ENCODE data around the gene NRXN3.

NRXN3 gene

DNA sequence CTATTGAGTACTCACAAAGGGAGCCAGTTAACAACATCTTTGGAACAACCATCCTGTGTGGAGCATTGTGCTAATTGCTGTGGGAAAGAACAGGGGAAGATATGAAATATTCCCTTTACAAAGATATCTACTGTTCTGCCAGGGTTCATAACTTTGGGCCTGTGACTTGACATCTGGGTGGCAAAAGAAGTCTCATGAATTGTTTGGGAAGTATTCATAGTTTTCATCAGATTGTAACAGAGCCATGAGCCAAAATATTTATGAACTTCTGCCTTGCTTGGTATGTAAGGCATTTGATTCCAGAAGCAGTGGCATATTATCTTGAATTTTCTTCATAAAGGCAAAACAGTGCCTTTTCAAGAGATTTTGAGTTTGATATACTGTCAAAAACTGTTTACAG is 1224.9 kb downstream of the NRXN3 start:
- Mint-ChIP-seq H3K4me3 (no peak overlapping the region), H3K36me3 (no peaks in the 10 kb centered on the region), H3K27ac (no peak overlapping the region), H3K9me3 (no peaks in the 10 kb centered on the region), H3K27me3 (no peaks in the 10 kb centered on the region), H3K4me1 (no peaks in the 10 kb centered on the region)
- no peak for DNase-seq
- CTCF ChIA-PET = no interaction called here

GRCh38 chr14:79404874-79405511 is 1234.8 kb downstream of the NRXN3 start:
- Mint-ChIP-seq H3K27me3 (no peaks in the 10 kb centered on the region), H3K27ac (no peak overlapping the region), H3K36me3 (no peaks in the 10 kb centered on the region), H3K4me1 (no peaks in the 10 kb centered on the region), H3K4me3 (no peak overlapping the region), H3K9me3 (peaks cover 3% of the 10 kb centered on the region)
- CTCF ChIA-PET = no interaction called here
- DNase-seq = no peak

DNA sequence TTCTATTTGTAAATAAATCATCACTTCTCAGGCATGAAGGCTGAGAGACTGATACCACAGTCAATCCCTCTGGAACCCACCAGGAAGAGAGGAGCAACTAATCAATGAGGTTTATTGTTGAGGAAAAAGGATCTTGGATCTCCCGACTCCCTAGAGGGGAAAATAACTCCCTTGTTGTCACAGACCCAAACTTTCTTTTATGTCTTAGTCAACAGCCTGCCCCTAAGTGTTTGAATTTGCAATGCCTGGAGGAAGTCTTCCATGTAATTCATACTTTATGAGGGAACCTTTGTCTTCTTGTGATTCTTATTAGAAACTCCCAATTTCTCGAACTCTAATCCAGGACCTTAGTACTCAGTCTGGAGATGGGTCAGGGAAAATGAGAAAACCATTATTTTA is 1235.3 kb downstream of the NRXN3 start:
- H3K4me1 Mint-ChIP-seq = no peaks in the 10 kb centered on the region
- no peak overlapping the region for H3K4me3 Mint-ChIP-seq
- H3K27ac Mint-ChIP-seq = no peak overlapping the region
- H3K36me3 Mint-ChIP-seq = no peaks in the 10 kb centered on the region
- no peaks in the 10 kb centered on the region for H3K27me3 Mint-ChIP-seq
- H3K9me3 Mint-ChIP-seq = peaks cover 1% of the 10 kb centered on the region
- DNase-seq = no peak
- CTCF ChIA-PET = no interaction called here

DNA sequence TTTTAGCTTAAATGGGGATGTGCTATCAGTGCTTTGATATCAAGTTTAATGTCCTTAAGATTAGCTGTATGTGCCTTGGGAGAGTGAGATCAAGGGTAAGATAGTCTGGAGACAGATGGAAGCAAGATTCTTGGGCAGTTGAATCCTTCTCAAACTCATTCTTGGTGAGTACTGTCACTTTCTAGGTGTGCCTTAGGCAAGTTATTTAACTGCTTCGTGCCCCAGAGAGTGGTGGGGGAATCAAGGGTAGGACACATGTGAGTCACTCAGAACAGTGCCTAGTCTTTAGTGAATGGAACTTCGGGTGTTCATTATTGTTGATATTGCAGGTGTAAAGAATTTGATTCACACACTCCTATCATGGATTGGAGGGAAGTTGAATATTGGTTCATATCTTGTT is 1237.4 kb downstream of the NRXN3 start:
- Mint-ChIP-seq H3K36me3 (no peaks in the 10 kb centered on the region), H3K27ac (no peak overlapping the region), H3K4me1 (no peaks in the 10 kb centered on the region), H3K4me3 (no peak overlapping the region), H3K27me3 (no peaks in the 10 kb centered on the region), H3K9me3 (peaks cover 1% of the 10 kb centered on the region)
- CTCF ChIA-PET = no interaction called here
- no peak for DNase-seq

- DNase-seq = no peak
- no peak overlapping the region for H3K4me3 Mint-ChIP-seq
These were observed 1238.5 kb downstream of the NRXN3 start for GRCh38 chr14:79408696-79409095.

GRCh38 chr14:79411403-79412174 is 1241.4 kb downstream of the NRXN3 start:
- Mint-ChIP-seq H3K27ac (no peak overlapping the region), H3K4me3 (no peak overlapping the region), H3K27me3 (no peaks in the 10 kb centered on the region), H3K9me3 (no peaks in the 10 kb centered on the region), H3K36me3 (no peaks in the 10 kb centered on the region), H3K4me1 (no peaks in the 10 kb centered on the region)
- CTCF ChIA-PET = no interaction called here
- DNase-seq = no peak

More at GRCh38 chr14:79408696-79409095, 1238.5 kb downstream of the NRXN3 start:
- CTCF ChIA-PET = no interaction called here
- Mint-ChIP-seq H3K9me3 (peaks cover 1% of the 10 kb centered on the region), H3K4me1 (no peaks in the 10 kb centered on the region), H3K27ac (no peak overlapping the region), H3K36me3 (no peaks in the 10 kb centered on the region), H3K27me3 (no peaks in the 10 kb centered on the region)

- no peak for DNase-seq
- H3K4me1 Mint-ChIP-seq = no peaks in the 10 kb centered on the region
- H3K27ac Mint-ChIP-seq = no peak overlapping the region
- H3K36me3 Mint-ChIP-seq = no peaks in the 10 kb centered on the region
- CTCF ChIA-PET = no interaction called here
- no peak overlapping the region for H3K4me3 Mint-ChIP-seq
- H3K9me3 Mint-ChIP-seq = no peaks in the 10 kb centered on the region
- no peaks in the 10 kb centered on the region for H3K27me3 Mint-ChIP-seq
These were observed 1242.6 kb downstream of the NRXN3 start for GRCh38 chr14:79412822-79413221.

GRCh38 chr14:79413734-79414428 is 1243.7 kb downstream of the NRXN3 start:
- Mint-ChIP-seq H3K4me3 (no peak overlapping the region), H3K27ac (no peak overlapping the region), H3K4me1 (no peaks in the 10 kb centered on the region), H3K9me3 (no peaks in the 10 kb centered on the region), H3K27me3 (no peaks in the 10 kb centered on the region), H3K36me3 (no peaks in the 10 kb centered on the region)
- DNase-seq = no peak
- CTCF ChIA-PET = no interaction called here

- Mint-ChIP-seq H3K27ac (no peak overlapping the region), H3K4me1 (no peaks in the 10 kb centered on the region), H3K4me3 (no peak overlapping the region), H3K9me3 (no peaks in the 10 kb centered on the region), H3K36me3 (no peaks in the 10 kb centered on the region), H3K27me3 (no peaks in the 10 kb centered on the region)
- CTCF ChIA-PET = no interaction called here
- no peak for DNase-seq
These were observed 1245.6 kb downstream of the NRXN3 start for GRCh38 chr14:79415726-79416125.

- Mint-ChIP-seq H3K4me1 (no peaks in the 10 kb centered on the region), H3K36me3 (no peaks in the 10 kb centered on the region), H3K9me3 (peaks cover 3% of the 10 kb centered on the region), H3K4me3 (no peak overlapping the region), H3K27ac (no peak overlapping the region), H3K27me3 (no peaks in the 10 kb centered on the region)
- CTCF ChIA-PET = no interaction called here
- DNase-seq = no peak
These were observed 1247.8 kb downstream of the NRXN3 start for GRCh38 chr14:79417961-79418360.

DNA sequence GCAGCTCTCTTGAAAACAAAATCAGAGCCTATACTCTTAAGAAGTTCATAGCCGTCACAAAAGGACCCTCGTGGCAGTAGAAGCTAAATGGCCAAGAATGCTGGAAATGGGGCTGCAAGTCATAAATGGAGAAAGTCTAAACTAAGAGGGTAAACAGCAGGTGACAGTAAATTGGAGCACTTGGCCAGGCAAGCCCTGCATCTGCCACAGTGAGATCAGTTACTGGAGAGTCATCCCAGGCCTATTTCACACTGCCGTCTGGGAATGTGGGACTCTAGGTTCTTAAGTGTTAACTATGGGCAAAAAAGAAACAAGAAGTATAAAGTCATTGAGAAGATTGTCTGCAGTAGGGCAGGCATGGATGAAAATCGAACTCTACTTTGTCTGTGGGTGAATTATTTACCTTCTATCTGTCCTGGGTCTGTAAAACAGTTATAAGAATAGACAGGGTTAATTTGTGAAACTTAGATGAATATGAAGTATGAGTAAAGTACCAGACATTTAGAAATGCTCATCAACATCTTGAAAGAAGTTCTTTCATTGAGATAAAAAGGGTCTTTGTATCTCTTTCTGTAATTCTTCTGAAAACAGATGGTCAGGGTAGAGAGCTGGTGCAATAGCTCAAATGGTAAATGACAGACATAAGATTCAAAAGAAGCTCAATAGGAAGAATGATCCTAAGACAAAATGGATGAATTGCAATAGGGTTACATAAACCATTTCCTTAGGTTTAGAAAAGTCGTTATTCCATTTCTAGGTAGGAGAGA is 1248.7 kb downstream of the NRXN3 start:
- Mint-ChIP-seq H3K27ac (no peak overlapping the region), H3K27me3 (no peaks in the 10 kb centered on the region), H3K36me3 (no peaks in the 10 kb centered on the region), H3K4me3 (no peak overlapping the region), H3K9me3 (peaks cover 4% of the 10 kb centered on the region), H3K4me1 (no peaks in the 10 kb centered on the region)
- CTCF ChIA-PET = no interaction called here
- no peak for DNase-seq

GRCh38 chr14:79419571-79420327 is 1249.6 kb downstream of the NRXN3 start:
- Mint-ChIP-seq H3K36me3 (no peaks in the 10 kb centered on the region), H3K9me3 (peaks cover 4% of the 10 kb centered on the region), H3K27ac (no peak overlapping the region), H3K4me1 (no peaks in the 10 kb centered on the region), H3K4me3 (no peak overlapping the region), H3K27me3 (no peaks in the 10 kb centered on the region)
- no peak for DNase-seq
- CTCF ChIA-PET = no interaction called here

DNA sequence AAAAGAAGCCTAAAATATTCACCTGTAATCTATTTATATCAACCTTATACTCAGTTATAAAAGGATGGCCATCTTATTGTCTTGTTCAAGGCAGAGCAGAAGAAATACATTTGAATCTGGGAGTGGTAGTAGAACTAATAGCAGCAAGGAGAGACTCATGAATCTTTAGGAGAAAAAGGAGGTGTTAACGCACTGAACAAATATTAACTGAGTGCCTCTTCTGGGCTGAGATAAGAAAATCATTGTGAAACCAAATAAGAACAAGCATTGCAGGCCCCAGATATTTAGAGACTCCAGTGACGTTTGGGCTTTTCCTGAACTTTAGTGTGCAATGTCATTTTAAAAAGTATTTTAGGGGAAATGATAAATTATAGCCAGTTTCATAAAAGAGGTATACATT is 1250.6 kb downstream of the NRXN3 start:
- Mint-ChIP-seq H3K27ac (no peak overlapping the region), H3K36me3 (no peaks in the 10 kb centered on the region), H3K4me1 (no peaks in the 10 kb centered on the region), H3K9me3 (peaks cover 4% of the 10 kb centered on the region), H3K4me3 (no peak overlapping the region), H3K27me3 (no peaks in the 10 kb centered on the region)
- CTCF ChIA-PET = no interaction called here
- DNase-seq = no peak

- no peaks in the 10 kb centered on the region for H3K36me3 Mint-ChIP-seq
- H3K27ac Mint-ChIP-seq = no peak overlapping the region
- H3K27me3 Mint-ChIP-seq = no peaks in the 10 kb centered on the region
- CTCF ChIA-PET = no interaction called here
- no peak for DNase-seq
- peaks cover 4% of the 10 kb centered on the region for H3K9me3 Mint-ChIP-seq
- no peaks in the 10 kb centered on the region for H3K4me1 Mint-ChIP-seq
- no peak overlapping the region for H3K4me3 Mint-ChIP-seq
These were observed 1251.6 kb downstream of the NRXN3 start for GRCh38 chr14:79421811-79422210.
